HFF-Myc (cell line): ENCODE measurements around the gene CNDP2.

Experiments used
- DNase-seq: peaks from one replicate; pipeline ENCODE4 v3.0.0-alpha.2; 2011; ENCODE audit warnings: low read depth; ENCODE audit errors: extremely low read depth
- H3K4me3 ChIP-seq: replicated peaks from 2 replicates; pipeline ENCODE4 v1.5.1; 2011; ENCODE audit warnings: low read depth, mild to moderate bottlenecking, control low read depth, low read length
- TF ChIP-seq, protein P1 (sequence below): IDR thresholded peaks from 2 replicates; pipeline ENCODE4 v1.5.1; 2012; ENCODE audit warnings: mild to moderate bottlenecking, low read depth, low read length, control low read depth; ENCODE audit errors: missing control alignments

The CNDP2 gene

DNA sequence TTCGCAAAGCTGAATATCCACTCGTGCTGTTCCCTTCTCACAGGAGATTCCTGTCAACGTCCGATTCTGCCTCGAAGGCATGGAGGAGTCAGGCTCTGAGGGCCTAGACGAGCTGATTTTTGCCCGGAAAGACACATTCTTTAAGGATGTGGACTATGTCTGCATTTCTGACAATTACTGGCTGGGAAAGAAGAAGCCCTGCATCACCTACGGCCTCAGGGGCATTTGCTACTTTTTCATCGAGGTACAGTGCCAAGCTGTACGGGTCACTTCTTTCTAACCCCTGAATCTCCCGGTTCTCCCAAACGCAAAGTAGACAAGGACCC, 14.6 kb downstream of the CNDP2 start:
- TF ChIP-seq, protein P1, sequence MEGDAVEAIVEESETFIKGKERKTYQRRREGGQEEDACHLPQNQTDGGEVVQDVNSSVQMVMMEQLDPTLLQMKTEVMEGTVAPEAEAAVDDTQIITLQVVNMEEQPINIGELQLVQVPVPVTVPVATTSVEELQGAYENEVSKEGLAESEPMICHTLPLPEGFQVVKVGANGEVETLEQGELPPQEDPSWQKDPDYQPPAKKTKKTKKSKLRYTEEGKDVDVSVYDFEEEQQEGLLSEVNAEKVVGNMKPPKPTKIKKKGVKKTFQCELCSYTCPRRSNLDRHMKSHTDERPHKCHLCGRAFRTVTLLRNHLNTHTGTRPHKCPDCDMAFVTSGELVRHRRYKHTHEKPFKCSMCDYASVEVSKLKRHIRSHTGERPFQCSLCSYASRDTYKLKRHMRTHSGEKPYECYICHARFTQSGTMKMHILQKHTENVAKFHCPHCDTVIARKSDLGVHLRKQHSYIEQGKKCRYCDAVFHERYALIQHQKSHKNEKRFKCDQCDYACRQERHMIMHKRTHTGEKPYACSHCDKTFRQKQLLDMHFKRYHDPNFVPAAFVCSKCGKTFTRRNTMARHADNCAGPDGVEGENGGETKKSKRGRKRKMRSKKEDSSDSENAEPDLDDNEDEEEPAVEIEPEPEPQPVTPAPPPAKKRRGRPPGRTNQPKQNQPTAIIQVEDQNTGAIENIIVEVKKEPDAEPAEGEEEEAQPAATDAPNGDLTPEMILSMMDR: no peak
- DNase-seq: no peak
- H3K4me3 ChIP-seq: no peak overlapping the region

DNA sequence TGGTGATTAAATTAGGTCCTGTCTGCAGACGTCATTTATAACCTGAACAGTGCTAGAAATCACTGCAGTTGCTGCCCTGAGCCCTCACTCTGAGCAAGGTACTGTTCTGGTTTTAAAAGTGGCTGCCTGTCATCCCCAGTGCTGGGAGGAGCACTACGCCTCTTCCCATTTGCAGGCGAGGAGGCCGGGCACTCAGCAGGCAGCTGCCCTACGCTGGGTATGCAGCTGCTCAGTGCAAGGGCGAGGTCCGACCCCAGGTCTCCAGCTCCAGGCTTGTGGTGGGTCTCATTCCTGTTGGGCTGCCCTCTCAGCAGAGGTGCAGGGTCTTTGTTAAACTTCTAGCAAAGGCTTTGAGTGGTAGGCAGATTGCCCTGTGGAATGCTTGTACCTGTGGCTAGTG, 15.7 kb downstream of the CNDP2 start:
- DNase-seq: no peak
- H3K4me3 ChIP-seq: no peak overlapping the region
- TF ChIP-seq, protein P1: no peak

DNA sequence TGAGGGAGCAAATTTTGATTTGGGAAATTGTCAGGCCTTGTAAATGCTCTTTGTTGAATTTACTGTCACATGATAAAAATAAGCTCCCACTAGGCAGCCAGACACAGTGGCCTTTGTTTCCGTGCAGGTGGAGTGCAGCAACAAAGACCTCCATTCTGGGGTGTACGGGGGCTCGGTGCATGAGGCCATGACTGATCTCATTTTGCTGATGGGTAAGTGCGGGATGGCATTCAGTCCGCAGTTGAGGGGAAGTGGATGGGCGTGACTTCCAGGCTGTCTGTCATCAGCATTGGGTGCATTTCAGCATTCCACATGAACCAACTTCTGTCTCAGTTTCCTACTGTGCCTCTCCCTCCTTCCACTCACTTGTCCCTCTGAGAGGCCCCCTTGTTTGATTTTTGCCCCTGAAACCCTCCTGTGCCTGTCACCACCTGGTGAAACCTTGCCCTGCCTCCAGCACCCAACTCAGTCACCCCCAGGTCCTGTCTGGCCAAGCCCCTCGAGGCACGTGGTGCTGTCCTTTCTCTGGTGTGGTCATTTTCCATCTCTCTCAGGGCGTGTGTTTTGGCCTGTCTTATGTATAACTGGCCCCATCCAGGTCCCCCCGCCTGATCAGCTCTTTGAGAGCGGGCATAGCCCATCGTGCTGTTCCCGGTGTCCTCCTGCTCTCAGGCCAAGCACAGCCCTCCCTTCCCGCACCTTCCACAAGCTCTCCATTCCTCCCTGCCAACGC, 16.3 kb downstream of the CNDP2 start:
- TF ChIP-seq, protein P1: no peak
- DNase-seq: no peak
- H3K4me3 ChIP-seq: no peak overlapping the region

DNA sequence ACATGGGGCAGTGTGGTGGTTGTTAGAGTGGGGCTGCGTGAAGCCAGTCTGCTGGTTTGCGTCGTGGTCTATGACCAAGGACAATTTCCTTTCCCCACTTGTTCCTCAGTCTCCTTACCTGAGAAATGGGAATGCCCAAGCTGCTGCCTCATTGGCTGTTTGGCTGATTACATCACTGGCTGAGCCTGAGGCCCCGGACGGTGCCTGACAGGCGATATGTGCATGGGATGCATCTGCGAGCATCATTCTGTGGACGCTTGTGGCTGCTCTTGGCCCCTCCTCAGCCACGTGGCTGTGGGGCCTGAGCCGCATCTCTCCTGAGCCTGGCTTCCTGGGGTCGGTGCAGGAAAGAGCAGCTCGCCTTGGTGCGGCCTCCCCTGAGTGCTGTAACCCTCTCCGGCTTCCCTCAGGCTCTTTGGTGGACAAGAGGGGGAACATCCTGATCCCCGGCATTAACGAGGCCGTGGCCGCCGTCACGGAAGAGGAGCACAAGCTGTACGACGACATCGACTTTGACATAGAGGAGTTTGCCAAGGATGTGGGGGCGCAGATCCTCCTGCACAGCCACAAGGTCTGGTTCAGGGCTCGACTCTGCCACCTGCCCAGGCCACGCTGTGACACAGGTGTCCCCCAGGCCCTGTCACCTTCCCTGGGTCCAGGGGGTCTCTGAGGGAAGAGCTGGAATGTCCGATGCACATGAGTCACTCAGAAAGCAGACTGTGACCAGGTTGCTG, 17.2 kb downstream of the CNDP2 start:
- no peak for DNase-seq
- TF ChIP-seq, protein P1: no peak
- no peak overlapping the region for H3K4me3 ChIP-seq

DNA sequence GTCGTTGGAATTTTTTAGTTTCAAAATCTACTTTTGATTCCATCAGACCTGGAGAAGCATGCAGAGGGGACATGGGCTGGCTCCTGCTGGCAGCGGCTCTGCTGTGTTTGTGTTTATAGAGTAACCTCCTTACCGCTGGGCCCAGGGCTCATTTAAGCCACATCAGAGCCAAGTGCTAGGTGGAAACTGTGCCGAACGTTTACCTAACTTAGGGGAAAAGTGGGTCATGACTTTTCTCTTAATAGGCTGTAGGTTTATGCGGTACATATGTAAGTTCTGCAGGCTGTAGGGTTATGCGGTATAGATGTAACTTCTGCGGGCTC, 17.7 kb downstream of the CNDP2 start:
- DNase-seq: no peak
- TF ChIP-seq, protein P1: no peak
- no peak overlapping the region for H3K4me3 ChIP-seq

DNA sequence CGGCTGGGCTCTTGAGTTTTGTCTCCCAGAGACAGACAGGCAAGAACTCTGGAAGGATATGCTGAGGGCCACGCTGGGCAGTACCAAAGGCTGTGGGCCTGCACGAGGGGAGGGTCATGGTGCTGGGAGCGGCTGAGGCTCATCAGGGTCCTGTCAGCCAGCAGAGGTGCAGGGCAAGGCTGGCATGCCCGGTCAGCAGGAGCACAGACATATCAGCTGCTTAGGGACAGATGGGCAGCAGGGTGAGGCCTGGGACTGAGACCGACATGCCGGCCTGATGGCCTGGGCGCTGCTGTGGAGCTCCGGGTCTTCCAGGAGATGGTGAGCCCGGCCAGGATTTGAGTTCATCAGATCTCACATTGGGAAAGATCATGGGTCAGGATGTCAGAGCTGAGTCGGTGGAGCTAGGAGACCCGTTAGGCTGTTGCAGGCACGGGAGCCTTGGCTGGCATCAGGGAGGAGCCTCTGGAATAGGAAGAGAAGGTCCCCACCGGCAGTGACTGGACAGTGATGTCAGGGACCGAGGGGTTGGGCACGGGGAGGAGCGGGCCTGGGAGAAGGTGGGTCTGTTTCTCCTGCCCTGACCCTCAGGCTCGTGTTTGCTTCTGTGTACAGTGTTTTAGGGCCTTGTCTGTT, 18.8 kb downstream of the CNDP2 start:
- H3K4me3 ChIP-seq: no peak overlapping the region
- no peak for DNase-seq
- TF ChIP-seq, protein P1: no peak
